HG03457 (cell line): Measurements from ENCODE around the gene CRYZL1.
"Not testable (repeated sequence)": the region's sequence is repeated elsewhere in the genome, so short reads cannot be mapped to it uniquely, and the experiment has no call there.

Experiments
- ATAC-seq: cut with Tn5 transposase; IDR thresholded peaks from one replicate; pipeline ENCODE4 v1.9.1; 2021; ENCODE audit warnings: moderate number of reproducible peaks; ENCODE audit not compliant: unreplicated experiment

CRYZL1 gene

DNA sequence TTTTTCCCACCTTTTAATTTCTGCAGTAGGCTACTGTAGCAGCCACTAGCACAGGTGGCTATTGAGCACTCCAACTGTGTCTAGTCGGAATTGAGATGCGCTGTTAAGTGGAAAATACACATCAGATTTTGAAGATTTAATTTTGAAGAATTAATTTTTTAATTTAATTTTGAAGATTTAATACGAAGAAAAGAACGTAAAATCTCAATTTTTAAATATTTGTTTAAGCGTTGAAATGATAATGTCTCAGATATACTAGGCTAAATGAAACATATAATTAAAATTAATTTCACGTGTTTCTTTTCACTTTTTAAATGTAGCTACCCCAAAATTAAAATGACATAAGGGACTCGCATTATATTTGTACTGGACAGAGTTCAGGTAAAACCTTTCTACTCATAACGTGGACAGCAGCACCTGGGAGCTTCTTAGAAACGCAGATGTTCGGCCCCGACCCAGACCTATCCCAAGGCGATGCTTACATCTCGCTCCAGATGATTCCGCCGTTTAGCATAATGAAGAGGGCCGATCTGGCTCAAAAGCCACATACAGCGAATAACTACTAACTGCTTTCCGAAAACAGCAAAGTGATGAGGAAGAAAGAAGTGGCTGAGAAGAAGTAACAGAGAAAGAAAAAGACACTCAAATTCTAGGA lies 717 bp downstream of the CRYZL1 start:
- no peak for ATAC-seq

DNA sequence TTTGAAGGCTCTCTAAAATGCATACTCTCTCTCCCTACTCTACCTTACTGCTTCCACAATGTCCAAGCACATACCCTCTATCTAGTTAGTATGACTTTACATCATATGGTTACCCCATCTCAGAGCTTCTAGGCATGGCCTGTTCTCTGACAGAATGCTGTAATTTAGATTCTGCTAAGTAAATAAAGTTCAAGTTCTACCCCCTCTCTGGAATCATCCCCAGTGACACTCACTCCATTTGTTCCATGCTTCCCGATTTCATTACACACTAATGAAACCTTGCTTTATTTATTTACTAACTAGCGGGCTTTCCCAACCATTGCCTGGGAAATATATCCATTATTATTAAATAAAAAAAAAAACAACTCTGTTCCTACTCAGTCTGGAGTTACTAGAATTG lies 7.3 kb downstream of the CRYZL1 start:
- no peak for ATAC-seq

DNA sequence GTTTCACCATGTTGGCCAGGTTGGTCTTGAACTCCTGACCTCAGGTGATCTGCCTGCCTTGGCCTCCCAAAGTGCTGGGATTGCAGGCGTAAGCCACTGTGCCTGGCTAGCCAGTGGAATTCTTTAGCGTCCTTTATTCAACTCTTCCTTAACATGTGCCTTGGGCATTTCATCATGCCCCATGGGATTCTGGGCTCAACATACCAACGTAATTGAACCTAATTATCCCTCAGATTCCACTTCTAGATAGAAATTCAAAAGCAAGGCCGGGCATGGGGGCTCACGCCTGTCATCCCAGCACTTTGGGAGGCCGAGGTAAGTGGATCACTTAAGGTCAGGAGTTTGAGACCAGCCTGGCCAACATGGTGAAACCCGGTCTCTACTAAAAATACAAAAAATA lies 15.4 kb downstream of the CRYZL1 start:
- not testable (repeated sequence) for ATAC-seq

- no peak for ATAC-seq
These were observed 19.3 kb downstream of the CRYZL1 start for GRCh38 chr21:33622253-33622652.

DNA sequence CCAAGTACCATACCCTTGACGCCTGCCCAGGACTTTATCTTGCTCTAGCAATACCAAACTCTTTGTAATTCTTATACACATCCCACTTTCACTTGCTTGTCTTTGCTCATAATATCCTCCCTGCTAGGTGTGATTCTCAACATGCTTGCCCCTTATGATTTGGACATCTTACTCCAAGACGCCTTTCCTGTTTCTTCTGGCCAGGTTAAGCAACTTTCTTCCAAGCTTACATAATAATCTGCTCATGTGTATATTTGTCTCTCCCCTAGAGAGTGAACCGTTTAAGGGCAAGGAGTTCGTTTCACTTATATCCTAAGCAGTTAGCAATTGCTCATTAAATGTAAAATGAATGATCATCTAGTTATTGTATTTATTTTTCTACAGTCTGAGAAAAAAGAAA lies 21.8 kb downstream of the CRYZL1 start:
- no peak for ATAC-seq

DNA sequence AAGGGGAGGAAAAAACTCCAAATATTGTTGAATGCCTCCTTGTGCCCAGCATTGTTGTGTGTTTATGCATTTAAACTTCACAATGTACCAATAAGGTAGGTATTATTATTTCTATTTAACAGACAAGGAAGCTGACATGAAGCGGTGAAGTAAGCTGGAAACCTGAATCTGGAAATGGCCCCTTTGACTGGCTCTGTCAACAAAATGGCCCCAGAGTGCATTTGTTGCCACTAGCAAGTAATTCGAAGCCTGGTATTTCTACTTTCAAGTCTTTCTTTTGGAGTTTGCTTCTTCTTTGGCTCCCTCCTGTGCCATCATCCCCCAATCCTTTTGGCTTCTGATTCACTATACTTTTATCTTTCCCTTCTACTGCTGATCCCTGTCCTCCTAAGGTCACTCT lies 23.1 kb downstream of the CRYZL1 start:
- no peak for ATAC-seq

GRCh38 chr21:33617565-33617964 lies 24.0 kb downstream of the CRYZL1 start:
- not testable (repeated sequence) for ATAC-seq

DNA sequence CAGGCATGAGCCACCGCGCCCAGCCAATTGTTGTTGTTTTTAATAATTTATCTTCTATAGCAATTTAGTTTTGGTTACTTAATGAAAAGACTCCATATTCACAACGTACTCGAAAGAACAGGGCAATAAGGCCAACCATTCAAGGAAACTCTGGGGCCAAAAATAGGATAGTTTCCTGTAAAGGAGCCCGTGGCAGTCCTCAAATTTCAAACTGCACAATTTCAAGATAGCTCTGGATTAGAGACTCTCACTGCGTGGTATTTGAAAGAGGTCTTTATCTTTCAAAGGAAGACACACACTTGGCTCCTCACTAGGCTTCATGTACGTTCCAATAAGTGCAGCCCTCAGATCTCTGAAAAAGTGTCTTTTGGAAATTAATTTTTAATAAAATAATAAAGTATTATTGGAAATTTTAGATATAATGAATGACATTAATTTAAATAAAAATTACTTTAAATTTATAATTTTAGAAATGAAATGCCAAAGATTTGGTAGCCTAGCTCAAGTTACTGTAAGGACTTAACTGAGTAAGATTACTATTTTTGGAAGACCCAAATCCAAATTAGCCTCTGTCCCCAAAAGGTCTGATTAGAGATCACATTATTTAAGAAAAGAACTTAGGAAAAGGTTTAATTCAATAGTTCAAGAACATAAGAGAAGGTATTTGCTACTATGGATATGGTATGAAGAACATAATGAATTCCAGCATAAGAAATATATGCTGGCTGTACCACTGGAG lies 30.4 kb downstream of the CRYZL1 start:
- no peak for ATAC-seq

DNA sequence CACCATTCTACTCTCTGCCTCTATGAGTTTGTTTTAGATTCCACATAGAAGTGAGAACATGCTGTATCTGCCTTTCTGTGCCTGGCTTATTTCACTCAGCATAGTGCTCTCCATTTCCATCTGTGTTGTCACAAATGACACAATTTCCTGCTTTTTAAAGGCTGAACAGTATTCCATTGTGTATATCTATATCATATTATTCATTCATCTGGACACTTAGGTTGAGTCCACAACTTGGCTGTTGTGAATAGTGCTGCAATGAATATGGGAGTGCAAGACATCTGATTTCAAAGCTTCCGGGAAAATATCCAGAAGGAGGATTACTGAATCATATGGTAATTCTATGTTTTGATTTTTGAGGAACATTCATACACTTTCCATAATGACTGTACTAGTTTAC lies 33.0 kb downstream of the CRYZL1 start:
- ATAC-seq = no peak

DNA sequence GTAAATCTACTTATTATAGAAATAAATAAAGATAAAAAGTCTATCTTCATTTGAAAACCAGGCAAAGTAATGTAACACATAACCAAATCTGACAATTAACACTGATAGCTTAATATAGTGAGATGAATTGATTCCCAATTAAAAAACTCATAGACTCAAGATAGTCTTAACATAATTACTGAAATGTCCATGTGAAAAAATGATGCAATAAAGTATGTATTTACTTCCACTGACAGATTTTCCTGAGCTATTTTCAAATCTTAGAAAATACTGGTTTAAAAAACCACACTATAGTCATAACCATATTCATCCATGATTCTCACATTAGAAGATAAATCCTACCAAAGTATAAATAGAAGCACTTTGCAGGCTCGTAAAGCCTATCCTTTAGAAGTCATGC lies 43.5 kb downstream of the CRYZL1 start:
- no peak for ATAC-seq

DNA sequence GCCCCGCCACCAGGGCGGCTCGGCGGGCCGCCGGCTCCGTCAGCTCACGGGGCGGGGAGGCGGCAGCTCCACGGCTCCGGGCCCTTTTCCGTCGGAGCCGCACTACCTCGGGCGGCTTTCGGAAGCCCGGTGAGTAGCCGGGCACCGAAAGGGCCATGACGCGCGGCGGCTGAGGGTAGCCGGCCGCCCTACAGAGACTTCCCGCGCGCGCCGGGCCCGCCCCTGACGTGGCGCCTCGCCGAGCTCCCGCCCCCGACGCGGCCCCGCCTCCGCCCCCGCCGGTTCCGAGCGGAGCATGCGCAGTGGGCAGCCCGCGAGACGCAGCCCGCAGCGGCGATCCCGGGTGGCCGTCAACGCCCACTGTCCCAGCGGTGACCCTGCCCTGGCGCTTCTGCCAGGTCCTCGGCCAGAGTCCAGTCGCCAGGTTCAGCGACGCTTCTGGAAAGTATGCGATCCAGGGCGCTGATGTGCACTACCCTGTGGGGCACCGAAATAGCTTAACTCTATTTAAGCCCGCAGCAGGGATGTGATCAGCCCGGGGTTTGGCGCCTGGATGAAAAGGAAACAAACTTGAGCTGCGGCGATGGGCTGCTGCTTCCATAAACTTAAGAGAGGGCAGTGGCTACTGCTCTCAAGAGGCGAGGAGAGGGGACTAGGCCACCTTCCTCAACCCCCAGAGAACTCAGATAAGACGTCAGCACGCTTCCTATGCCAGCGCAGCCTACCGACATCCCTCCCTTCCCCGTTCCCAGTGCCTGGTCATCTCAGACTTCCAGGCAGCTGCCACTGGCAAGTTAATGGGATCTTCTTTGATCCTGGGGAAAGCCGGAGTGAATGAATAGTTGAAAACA lies 52.8 kb downstream of the CRYZL1 start, which contains the start of gene DONSON:
TSS of gene DONSON (minus strand) at position 200 of the 851 bp plus-strand sequence. CDS start at position 157, 43 bp downstream.
- peak; percentile 89 for ATAC-seq

DNA sequence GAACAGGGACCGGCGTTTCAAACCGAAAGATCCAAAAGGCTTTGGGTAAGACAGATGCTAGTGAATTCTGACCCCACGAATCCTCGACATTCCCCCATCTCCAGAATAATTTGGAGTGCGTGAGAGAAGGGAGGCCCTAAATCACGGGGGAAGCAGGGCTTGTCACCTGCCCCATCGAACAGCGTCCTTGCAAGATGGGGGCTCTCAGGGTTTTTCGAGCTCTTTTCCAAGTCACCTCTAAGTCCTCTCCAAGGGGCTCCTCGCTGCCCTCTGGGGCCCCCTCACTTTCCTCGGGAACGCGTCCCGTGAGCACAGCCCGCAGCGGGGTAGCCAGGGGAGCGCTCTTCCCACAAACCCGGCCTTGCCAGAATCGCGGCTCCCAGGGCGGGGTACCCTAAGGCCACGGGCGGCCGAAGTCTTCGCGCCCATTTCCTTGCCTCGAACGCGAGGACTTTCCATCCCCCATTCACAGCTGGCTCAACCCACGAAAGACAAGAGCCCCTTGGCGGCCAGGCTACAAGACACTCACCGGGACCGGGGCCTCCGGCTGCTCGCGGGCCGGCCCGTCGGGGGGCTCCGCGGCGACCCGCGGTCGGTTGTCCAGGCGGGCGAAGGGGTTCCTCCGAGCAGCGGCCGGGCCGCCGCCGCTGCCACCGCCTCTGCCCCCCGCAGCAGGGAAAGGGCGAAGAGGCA lies 53.6 kb downstream of the CRYZL1 start:
- ATAC-seq = no peak

- no peak for ATAC-seq
These were observed 54.6 kb downstream of the CRYZL1 start for GRCh38 chr21:33586927-33587326.

GRCh38 chr21:33584455-33584854 lies 57.1 kb downstream of the CRYZL1 start:
- no peak for ATAC-seq

GRCh38 chr21:33578959-33579542 lies 62.5 kb downstream of the CRYZL1 start:
- no peak for ATAC-seq

DNA sequence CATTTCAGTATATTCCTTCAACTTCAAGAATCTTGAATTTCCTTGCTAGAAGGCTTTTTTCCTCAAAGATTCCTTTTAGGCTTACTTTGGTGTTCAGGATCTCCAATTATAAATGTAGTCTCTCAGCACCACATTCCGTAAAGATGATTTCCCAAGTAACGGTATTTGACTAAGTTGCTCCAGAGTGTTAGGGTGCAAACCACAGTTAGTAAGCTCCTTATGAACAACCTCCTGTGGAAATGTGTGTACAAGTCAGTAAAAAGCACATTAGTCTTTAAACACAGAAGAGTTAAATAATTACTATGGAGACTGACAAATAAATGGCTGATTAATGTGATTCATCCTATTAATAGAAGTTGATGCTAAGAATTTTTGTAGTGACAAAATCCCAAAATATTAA lies 63.3 kb downstream of the CRYZL1 start:
- no peak for ATAC-seq

DNA sequence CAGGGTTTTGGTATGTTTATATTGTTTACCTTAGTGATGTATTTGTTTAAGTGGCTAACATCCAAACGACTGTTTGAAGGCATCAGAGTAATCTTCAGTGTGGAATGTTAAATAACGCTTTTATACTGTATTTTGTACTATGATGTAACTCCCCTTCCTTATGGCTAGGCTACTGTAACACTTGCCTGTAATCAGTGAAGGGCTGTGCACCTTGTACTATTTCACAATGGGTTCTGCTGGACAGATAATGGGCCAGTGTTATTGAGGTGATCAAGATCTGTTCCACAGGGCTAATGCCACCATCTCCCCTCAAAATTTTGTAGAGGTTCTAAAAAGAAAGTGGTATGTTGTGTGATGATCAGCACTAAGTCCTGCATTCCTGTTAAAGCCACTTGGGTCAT lies 64.8 kb downstream of the CRYZL1 start:
- not testable (repeated sequence) for ATAC-seq

- no peak for ATAC-seq
These were observed 69.2 kb downstream of the CRYZL1 start for GRCh38 chr21:33572350-33572749.

GRCh38 chr21:33569991-33570390 lies 71.5 kb downstream of the CRYZL1 start:
- ATAC-seq = no peak

GRCh38 chr21:33568448-33568847 lies 73.1 kb downstream of the CRYZL1 start:
- no peak for ATAC-seq

DNA sequence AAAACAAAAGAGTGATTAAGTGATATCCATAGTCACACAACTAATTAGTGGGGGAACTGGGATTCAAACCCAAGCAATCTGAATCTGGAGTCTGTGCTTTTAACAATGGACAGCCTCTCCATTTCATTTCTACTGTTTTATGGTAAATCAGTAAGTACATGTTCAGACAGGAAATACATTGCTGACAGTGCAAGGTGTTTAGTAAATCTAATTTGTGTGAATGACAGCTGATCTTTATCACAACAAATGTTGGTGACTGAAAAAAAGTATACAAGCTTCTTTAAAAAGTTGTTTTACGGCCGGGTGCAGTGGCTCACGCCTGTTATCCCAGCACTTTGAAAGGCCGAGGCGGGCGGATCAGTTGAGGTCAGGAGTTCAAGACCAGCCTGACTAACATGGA lies 73.6 kb downstream of the CRYZL1 start:
- no peak for ATAC-seq
